ENCODE data around the gene FBXO24. TPM values are rescaled to one million over a fixed set of nuclear protein-coding genes. Genes with fewer than 3 reads are reported as not detected.

The FBXO24 gene
- total and polyA plus RNA-seq, 3 experiments from 2014 or later: 0.47 to 0.50 TPM; not detected in 1

- CTCF ChIA-PET: interaction anchor here (1.0 kb wide), 2 partner anchors 8 to 16 kb away, joined by 3 to 5 read pairs; no protein-coding TSS in a partner anchor
- Histone ChIP-seq H3K9me3 (ENCODE audit: low read length) (no peaks in the 10 kb centered on the region), H3K36me3 (ENCODE audit: insufficient read depth, low read length) (peaks cover 49% of the 10 kb centered on the region), H3K27me3 (ENCODE audit: insufficient read depth, low read length, poor library complexity, severe bottlenecking) (no peaks in the 10 kb centered on the region), H3K4me1 (ENCODE audit: insufficient read depth, low read length) (peaks cover 19% of the 10 kb centered on the region), H3K27ac (ENCODE audit: low read depth, low read length) (no peak overlapping the region), H3K4me3 (ENCODE audit: low read length) (no peak overlapping the region)
- POLR2A ChIA-PET: no interaction called here
- H3K36me3 Mint-ChIP-seq: peaks cover 0 to 62% (median 4%) of the 10 kb centered on the region in 3 donors
- no peak overlapping the region for H3K4me3 Mint-ChIP-seq
- DNase-seq: no peak
- H3K27me3 Mint-ChIP-seq: no peaks in the 10 kb centered on the region
- H3K27ac Mint-ChIP-seq: no peak overlapping the region
- H3K9me3 Mint-ChIP-seq: no peaks in the 10 kb centered on the region
- peaks cover 7 to 22% (median 18%) of the 10 kb centered on the region in 3 donors for H3K4me1 Mint-ChIP-seq
Observed at GRCh38 chr7:100575206-100575631, 10.9 kb upstream of the FBXO24 start.

GRCh38 chr7:100575746-100576383 lies 10.3 kb upstream of the FBXO24 start:
- POLR2A ChIA-PET: no interaction called here
- H3K27me3 Mint-ChIP-seq: no peaks in the 10 kb centered on the region

GRCh38 chr7:100576384-100576993 lies 9.6 kb upstream of the FBXO24 start:
- Mint-ChIP-seq H3K4me1 (peaks cover 6 to 11% (median 10%) of the 10 kb centered on the region in 3 donors), H3K4me3 (no peak overlapping the region), H3K27ac (peak overlapping the region in 1 of 8 donors; percentile 58), H3K36me3 (peaks cover 0 to 62% (median 4%) of the 10 kb centered on the region in 3 donors), H3K9me3 (no peaks in the 10 kb centered on the region), H3K27me3 (no peaks in the 10 kb centered on the region)
- Histone ChIP-seq H3K4me1 (ENCODE audit: insufficient read depth, low read length) (peaks cover 19% of the 10 kb centered on the region), H3K36me3 (ENCODE audit: insufficient read depth, low read length) (peaks cover 61% of the 10 kb centered on the region), H3K27ac (ENCODE audit: low read depth, low read length) (no peak overlapping the region), H3K27me3 (ENCODE audit: insufficient read depth, low read length, poor library complexity, severe bottlenecking) (no peaks in the 10 kb centered on the region), H3K4me3 (ENCODE audit: low read length) (no peak overlapping the region), H3K9me3 (ENCODE audit: low read length) (no peaks in the 10 kb centered on the region)
- CTCF ChIA-PET: interaction anchor here (2.0 to 4.1 kb wide), 2 partner anchors 12 to 17 kb away, joined by 6 to 19 read pairs; no protein-coding TSS in a partner anchor
- no peak for DNase-seq
- POLR2A ChIA-PET: no interaction called here

More at GRCh38 chr7:100575746-100576383, 10.3 kb upstream of the FBXO24 start:
- no peak for DNase-seq
- peaks cover 6 to 17% (median 16%) of the 10 kb centered on the region in 3 donors for H3K4me1 Mint-ChIP-seq
- CTCF ChIA-PET: interaction anchor here (2.0 to 4.1 kb wide), 2 partner anchors 12 to 16 kb away, joined by 6 to 19 read pairs; no protein-coding TSS in a partner anchor
- Histone ChIP-seq H3K27me3 (ENCODE audit: insufficient read depth, low read length, poor library complexity, severe bottlenecking) (no peaks in the 10 kb centered on the region), H3K4me1 (ENCODE audit: insufficient read depth, low read length) (peaks cover 19% of the 10 kb centered on the region), H3K36me3 (ENCODE audit: insufficient read depth, low read length) (peaks cover 55% of the 10 kb centered on the region), H3K9me3 (ENCODE audit: low read length) (no peaks in the 10 kb centered on the region), H3K4me3 (ENCODE audit: low read length) (no peak overlapping the region), H3K27ac (ENCODE audit: low read depth, low read length) (no peak overlapping the region)
- H3K36me3 Mint-ChIP-seq: peaks cover 0 to 62% (median 4%) of the 10 kb centered on the region in 3 donors
- H3K9me3 Mint-ChIP-seq: no peaks in the 10 kb centered on the region
- no peak overlapping the region for H3K27ac Mint-ChIP-seq
- H3K4me3 Mint-ChIP-seq: no peak overlapping the region

- H3K4me1 Mint-ChIP-seq: peaks cover under 1 to 11% (median 4%) of the 10 kb centered on the region in 3 donors
- ChIA-PET CTCF (interaction anchor here (2.0 to 4.1 kb wide), 3 partner anchors 9 to 18 kb away, joined by 6 to 19 read pairs (median 6); partner anchors contain the start of genes FBXO24 and LRCH4), POLR2A (interaction anchor here (1.2 kb wide), 1 partner anchor 9 kb away, joined by 3 read pairs; the partner anchor contains the start of genes FBXO24 and LRCH4)
- Histone ChIP-seq H3K36me3 (ENCODE audit: insufficient read depth, low read length) (peaks cover 67% of the 10 kb centered on the region), H3K9me3 (ENCODE audit: low read length) (no peaks in the 10 kb centered on the region), H3K4me3 (ENCODE audit: low read length) (no peak overlapping the region), H3K27me3 (ENCODE audit: insufficient read depth, low read length, poor library complexity, severe bottlenecking) (no peaks in the 10 kb centered on the region), H3K4me1 (ENCODE audit: insufficient read depth, low read length) (peaks cover 20% of the 10 kb centered on the region), H3K27ac (ENCODE audit: low read depth, low read length) (no peak overlapping the region)
- peaks cover 0 to 56% (median 4%) of the 10 kb centered on the region in 3 donors for H3K36me3 Mint-ChIP-seq
- no peak overlapping the region for H3K4me3 Mint-ChIP-seq
- no peaks in the 10 kb centered on the region for H3K27me3 Mint-ChIP-seq
- no peak overlapping the region for H3K27ac Mint-ChIP-seq
- H3K9me3 Mint-ChIP-seq: no peaks in the 10 kb centered on the region
- peak in 1 of 5 donors; percentile 45 for DNase-seq
Observed at GRCh38 chr7:100577103-100577502, 9.0 kb upstream of the FBXO24 start.

- peaks cover 1 to 13% (median 3%) of the 10 kb centered on the region in 3 donors for H3K4me1 Mint-ChIP-seq
- no peak overlapping the region for H3K27ac Mint-ChIP-seq
- Histone ChIP-seq H3K27ac (ENCODE audit: low read depth, low read length) (no peak overlapping the region), H3K4me1 (ENCODE audit: insufficient read depth, low read length) (peaks cover 24% of the 10 kb centered on the region), H3K36me3 (ENCODE audit: insufficient read depth, low read length) (peaks cover 71% of the 10 kb centered on the region), H3K27me3 (ENCODE audit: insufficient read depth, low read length, poor library complexity, severe bottlenecking) (no peaks in the 10 kb centered on the region), H3K9me3 (ENCODE audit: low read length) (no peaks in the 10 kb centered on the region), H3K4me3 (ENCODE audit: low read length) (no peak overlapping the region)
- POLR2A ChIA-PET: interaction anchor here (1.2 kb wide), 1 partner anchor 8 kb away, joined by 3 read pairs; the partner anchor contains the start of genes FBXO24 and LRCH4
- no peaks in the 10 kb centered on the region for H3K27me3 Mint-ChIP-seq
- CTCF ChIA-PET: interaction anchor here (2.0 to 4.1 kb wide), 3 partner anchors 9 to 18 kb away, joined by 6 to 19 read pairs (median 6); partner anchors contain the start of genes FBXO24 and LRCH4
- no peaks in the 10 kb centered on the region for H3K9me3 Mint-ChIP-seq
- no peak overlapping the region for H3K4me3 Mint-ChIP-seq
- H3K36me3 Mint-ChIP-seq: peaks cover 0 to 54% (median 4%) of the 10 kb centered on the region in 3 donors
- peak in 1 of 5 donors; percentile 45 for DNase-seq
Observed at GRCh38 chr7:100577507-100577906, 8.6 kb upstream of the FBXO24 start.

- no peaks in the 10 kb centered on the region for H3K9me3 Mint-ChIP-seq
- H3K27ac Mint-ChIP-seq: peak overlapping the region in 1 of 8 donors; percentile 91
- no peaks in the 10 kb centered on the region for H3K27me3 Mint-ChIP-seq
- no peaks in the 10 kb centered on the region for H3K27me3 ChIP-seq (ENCODE audit: insufficient read depth, low read length, poor library complexity, severe bottlenecking)
- ChIA-PET POLR2A (interaction anchor here (1.2 kb wide), 1 partner anchor 7 kb away, joined by 3 read pairs; the partner anchor contains the start of genes FBXO24 and LRCH4), CTCF (interaction anchor here (1.1 to 4.1 kb wide), 3 partner anchors 8 to 18 kb away, joined by 3 to 19 read pairs (median 6); partner anchors contain the start of genes FBXO24 and LRCH4)
- H3K36me3 ChIP-seq (ENCODE audit: insufficient read depth, low read length): peaks cover 72% of the 10 kb centered on the region
- peaks cover 0 to 57% (median 4%) of the 10 kb centered on the region in 3 donors for H3K36me3 Mint-ChIP-seq
- H3K27ac ChIP-seq (ENCODE audit: low read depth, low read length): no peak overlapping the region
- H3K9me3 ChIP-seq (ENCODE audit: low read length): no peaks in the 10 kb centered on the region
- no peak overlapping the region for H3K4me3 ChIP-seq (ENCODE audit: low read length)
- peaks cover 34% of the 10 kb centered on the region for H3K4me1 ChIP-seq (ENCODE audit: insufficient read depth, low read length)
- H3K4me3 Mint-ChIP-seq: no peak overlapping the region
- DNase-seq: no peak
- peaks cover 11 to 23% (median 13%) of the 10 kb centered on the region in 3 donors for H3K4me1 Mint-ChIP-seq
Observed at GRCh38 chr7:100578246-100579183, 7.6 kb upstream of the FBXO24 start.
